Measurements from ENCODE around the gene DLGAP3.
"Not testable (repeated sequence)": the region's sequence is repeated elsewhere in the genome, so short reads cannot be mapped to it uniquely, and the experiment has no call there.

The DLGAP3 gene

GRCh38 chr1:34828611-34829010, 100.8 kb downstream of the DLGAP3 start:
- no peak for DNase-seq

DNA sequence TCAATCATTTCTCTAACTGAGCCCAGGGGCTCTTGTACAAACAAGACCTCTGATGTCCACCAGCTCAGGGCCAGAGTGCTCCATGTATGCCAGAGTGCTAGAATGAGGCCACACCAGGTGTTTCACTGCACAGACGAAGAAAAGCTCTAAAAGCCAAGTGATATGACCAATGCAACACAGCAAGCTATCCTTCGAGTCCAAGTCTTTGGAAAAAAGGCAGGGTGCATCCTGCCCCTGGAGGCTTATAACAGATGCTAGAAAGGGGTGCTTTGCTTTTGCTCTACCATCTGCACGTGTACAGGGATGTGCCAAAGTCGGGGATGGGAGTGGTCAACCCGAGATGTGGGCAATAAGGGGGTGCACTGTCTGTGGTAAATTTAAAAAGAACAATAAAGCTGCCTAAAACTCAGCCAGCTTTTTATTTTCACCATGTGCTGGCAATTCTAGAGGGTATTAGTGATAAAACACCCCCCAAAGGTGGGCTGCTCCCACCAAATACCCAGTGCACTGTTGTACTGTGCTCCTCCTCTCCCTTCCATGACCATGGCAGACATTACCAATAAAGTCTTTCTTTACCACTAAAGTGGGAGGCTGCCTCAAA, 102.0 kb downstream of the DLGAP3 start:
- DNase-seq, result no peak

GRCh38 chr1:34825455-34826091, 103.9 kb downstream of the DLGAP3 start:
- no peak for DNase-seq

GRCh38 chr1:34824817-34825454, 104.5 kb downstream of the DLGAP3 start:
- no peak for DNase-seq

GRCh38 chr1:34822202-34822601, 107.2 kb downstream of the DLGAP3 start:
- DNase-seq, result no peak

DNA sequence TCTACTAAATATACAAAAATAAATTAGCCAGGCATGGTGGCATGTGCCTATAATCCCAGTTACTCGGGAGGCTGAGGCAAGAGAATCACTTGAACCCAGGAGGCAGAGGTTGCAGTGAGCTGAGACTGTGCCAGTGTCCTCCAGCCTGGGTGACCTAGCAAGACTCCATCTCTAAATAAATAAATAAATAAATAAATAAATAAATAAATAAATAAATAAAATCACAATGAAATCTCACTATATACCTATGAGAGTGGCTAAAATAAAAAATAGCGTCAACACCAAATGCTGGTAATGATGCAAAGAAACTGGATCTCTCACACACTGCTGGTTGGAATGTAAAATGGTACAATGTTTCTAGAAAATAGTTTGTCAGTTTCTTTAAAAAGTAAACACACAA, 110.6 kb downstream of the DLGAP3 start:
- DNase-seq, result not testable (repeated sequence)

DNA sequence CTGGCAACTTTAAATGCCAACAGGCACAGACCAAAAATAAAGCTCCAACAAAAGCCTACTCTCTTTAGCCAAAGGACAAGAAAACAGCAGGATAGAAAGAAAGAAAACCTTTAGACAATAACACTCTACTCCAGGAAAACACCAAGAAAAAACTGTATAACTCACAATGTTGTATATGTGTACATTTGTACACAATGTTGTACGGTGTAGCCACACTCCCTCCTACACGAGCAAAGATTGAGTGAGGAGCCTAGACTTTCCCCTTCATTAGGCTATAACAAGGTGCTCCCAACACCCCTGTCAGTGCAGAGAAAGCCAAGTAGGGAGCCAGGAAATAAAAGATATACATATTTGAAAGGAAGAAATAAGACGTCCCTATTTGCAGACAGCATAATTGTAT, 112.7 kb downstream of the DLGAP3 start:
- DNase-seq, result no peak

DNA sequence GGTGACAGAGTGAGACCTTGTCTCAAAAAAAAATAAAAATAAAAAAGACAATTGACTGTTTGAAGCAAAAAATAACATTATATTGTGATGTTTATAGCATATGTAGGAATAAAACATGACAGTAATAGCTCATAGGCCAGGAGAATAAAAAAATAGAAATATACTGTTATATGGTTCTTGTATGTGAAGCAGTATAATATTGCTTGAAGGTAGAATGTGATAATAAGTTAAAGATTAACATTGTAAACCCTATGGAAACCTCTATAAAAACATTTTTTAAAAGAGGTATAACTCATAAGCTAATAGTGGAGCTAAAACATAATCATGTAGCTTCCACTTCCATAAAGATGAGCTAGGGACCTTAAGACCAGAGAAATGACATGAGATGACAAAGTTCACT, 113.1 kb downstream of the DLGAP3 start:
- DNase-seq, result no peak
